Fibroblast of lung (primary cell): ENCODE measurements around the gene THOC6. TPM values are rescaled to one million over a fixed set of nuclear protein-coding genes. Genes with fewer than 3 reads are reported as not detected.

ENCODE experiments used
- DNase-seq, 2 donors: peaks; one replicate each; pipeline versions ENCODE4 v3.0.0 to v3.0.0-alpha.2; 2010; ENCODE audit warnings: low read depth in 2 of 2
- H2AFZ ChIP-seq: 2 replicates; pipeline ENCODE4 v1.5.1; 2012; ENCODE audit warnings: low read length, control low read depth, inconsistent platforms
- H3K27ac ChIP-seq: 2 replicates; pipeline ENCODE4 v1.5.1; 2011; ENCODE audit warnings: low read length, control low read depth; ENCODE audit not compliant: insufficient read depth
- H3K27me3 ChIP-seq: 2 replicates; pipeline ENCODE4 v1.5.1; 2011; ENCODE audit warnings: mild to moderate bottlenecking, low read length; ENCODE audit not compliant: control insufficient read depth, insufficient read depth
- H3K36me3 ChIP-seq: 2 replicates; pipeline ENCODE4 v1.5.1; 2011; ENCODE audit warnings: low read length; ENCODE audit not compliant: control insufficient read depth, insufficient read depth
- H3K4me1 ChIP-seq: 2 replicates; pipeline ENCODE4 v1.5.1; 2011; ENCODE audit warnings: low read length; ENCODE audit not compliant: control insufficient read depth, insufficient read depth; ENCODE audit errors: extremely low read depth
- H3K4me2 ChIP-seq: 2 replicates; pipeline ENCODE4 v1.5.1; 2011; ENCODE audit warnings: low read length, control low read depth; ENCODE audit not compliant: insufficient read depth; ENCODE audit errors: extremely low read depth
- H3K4me3 ChIP-seq, 4 experiments: fragments of 200-600 bp in 1 of 4; sonication (generic) in 1 of 4; replicated peaks in 1 of 4; 2 replicates each; pipeline ENCODE4 v1.5.1; 2011 to 2016; ENCODE audit warnings: low read length in 4 of 4, low read depth in 3 of 4, mild to moderate bottlenecking in 3 of 4, control low read depth in 2 of 4, inconsistent platforms in 1 of 4, mixed read lengths in 1 of 4; ENCODE audit not compliant: insufficient read depth in 1 of 4; ENCODE audit errors: control extremely low read depth in 1 of 4
- H3K79me2 ChIP-seq: 2 replicates; pipeline ENCODE4 v1.5.1; 2012; ENCODE audit warnings: mild to moderate bottlenecking, low read length, inconsistent platforms; ENCODE audit not compliant: control insufficient read depth, insufficient read depth
- H3K9ac ChIP-seq: 2 replicates; pipeline ENCODE4 v1.5.1; 2011; ENCODE audit warnings: mild to moderate bottlenecking, low read length, control low read depth; ENCODE audit not compliant: insufficient read depth
- H3K9me3 ChIP-seq: 2 replicates; pipeline ENCODE4 v1.5.1; 2012; ENCODE audit warnings: low read depth, low read length; ENCODE audit not compliant: control insufficient read depth, insufficient read depth
- H4K20me1 ChIP-seq: 2 replicates; pipeline ENCODE4 v1.5.1; 2011; ENCODE audit warnings: low read length; ENCODE audit not compliant: control insufficient read depth, insufficient read depth; ENCODE audit errors: extremely low read depth
- EZH2 ChIP-seq: IDR thresholded peaks from 2 replicates; pipeline ENCODE4 v1.5.1; 2012; ENCODE audit warnings: low read length, control low read depth, mild to moderate bottlenecking; ENCODE audit errors: missing control alignments
- polyA plus RNA-seq, 2 donors: library from polyadenylated mRNA; depleted of rRNA in 1 of 2; stranded (reverse) in 1 of 2; unstranded in 1 of 2; fragments of >200 nt; gene quantifications; 2 replicates each; pipeline ENCODE4 v1.2.1, GENCODE V29; 2011 to 2012; ENCODE audit warnings: missing spikeins in 1 of 2
- total RNA-seq: library from RNA; depleted of rRNA; stranded (reverse); fragments of >200 nt; gene quantifications from 2 replicates; pipeline ENCODE4 v1.2.1, GENCODE V29; 2014
- TF ChIP-seq, protein P1 (sequence below), 2 donors: IDR thresholded peaks in 1 of 2; conservative IDR thresholded peaks in 1 of 2; 1 replicate in 1 of 2; 2 replicates in 1 of 2; pipeline ENCODE4 v1.5.1; 2011 to 2012; ENCODE audit warnings: low read length in 2 of 2, control low read depth in 1 of 2, inconsistent platforms in 1 of 2, low read depth in 1 of 2, mild to moderate bottlenecking in 1 of 2

The THOC6 gene
- total and polyA plus RNA-seq, 2 donors (not counting 1 experiment from before 2014, with no cell fraction given): 17.6 to 26.6 TPM

DNA sequence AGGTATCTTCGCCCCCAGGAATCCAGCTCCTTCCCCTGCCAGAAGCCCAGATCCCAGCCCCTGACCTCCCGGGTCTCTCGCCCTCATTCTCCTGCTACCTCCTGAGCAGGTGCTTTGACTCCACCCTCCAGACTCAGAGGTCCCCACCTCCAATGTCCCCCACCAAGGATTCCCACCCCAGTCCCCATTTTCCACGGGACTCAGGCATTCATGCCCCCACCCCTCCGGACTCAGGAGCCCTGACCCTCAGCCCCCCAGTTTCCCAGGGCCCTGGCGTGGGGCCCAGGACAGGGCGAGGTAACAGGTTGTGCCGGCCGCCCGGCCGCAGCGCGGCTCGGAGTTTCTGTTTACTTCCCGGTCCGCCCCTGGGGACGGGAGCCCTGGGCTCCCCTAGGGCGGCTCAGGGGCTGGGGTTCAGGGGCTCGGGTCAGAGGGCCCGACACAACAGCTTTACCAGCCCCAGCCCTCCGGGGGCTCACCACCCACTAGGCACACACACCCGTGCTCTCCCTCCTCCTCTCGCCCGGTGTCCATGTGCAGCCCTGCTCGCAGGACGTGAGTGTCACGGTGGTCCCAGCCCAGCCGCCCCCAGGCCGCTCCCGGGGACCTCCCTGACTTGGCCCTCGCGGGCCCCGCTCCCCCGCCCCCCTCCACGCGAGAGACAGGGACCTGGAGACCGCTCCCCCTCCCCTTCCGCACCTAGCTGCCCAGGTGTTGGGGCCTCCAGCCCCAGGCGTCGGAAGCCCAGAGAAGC lies 12.3 kb downstream of the THOC6 start:
- Histone ChIP-seq H3K4me3 (no peak overlapping the region), H3K4me2 (no peak overlapping the region), H2AFZ (no peak overlapping the region)

DNA sequence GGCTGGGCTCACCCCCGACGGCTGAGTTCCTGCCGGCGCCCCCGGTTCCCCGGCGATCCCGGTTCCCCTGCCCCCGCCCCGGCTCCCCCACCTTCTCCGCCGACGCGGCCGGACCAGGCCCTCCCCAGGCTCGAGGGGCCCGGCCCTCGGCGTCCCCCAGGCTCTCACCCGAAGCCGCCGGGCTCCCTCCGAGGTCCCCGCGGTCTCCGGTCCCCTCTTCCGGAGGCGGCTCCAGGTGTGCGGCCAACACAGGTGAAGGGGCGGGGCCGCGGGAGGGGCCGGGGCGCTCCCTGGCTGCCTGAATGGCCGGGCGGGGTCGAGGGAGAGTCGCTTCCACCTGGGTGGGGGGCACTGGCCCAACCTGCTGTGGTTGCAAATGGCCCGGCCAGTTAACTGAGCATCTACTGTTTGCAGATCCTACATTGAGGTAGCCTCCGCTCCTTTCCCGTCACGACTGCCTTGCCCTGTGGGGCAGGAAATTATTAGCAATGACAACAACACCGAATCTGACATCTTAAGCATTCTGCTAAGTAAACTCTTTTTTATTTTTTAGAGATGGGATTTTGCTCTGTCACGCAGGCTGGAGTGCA lies 13.0 kb downstream of the THOC6 start, which contains the start of gene BICDL2:
TSS of gene BICDL2 (minus strand) at position 219 of the 590 bp plus-strand sequence. CDS start 1,448 bp downstream, outside the sequence.
- no peak within 1 kb of the TSS for H3K4me2 ChIP-seq

More for the DNA sequence above, 12.3 kb downstream of the THOC6 start:
- H3K36me3 ChIP-seq: no peaks in the 10 kb centered on the region
- TF ChIP-seq, protein P1, sequence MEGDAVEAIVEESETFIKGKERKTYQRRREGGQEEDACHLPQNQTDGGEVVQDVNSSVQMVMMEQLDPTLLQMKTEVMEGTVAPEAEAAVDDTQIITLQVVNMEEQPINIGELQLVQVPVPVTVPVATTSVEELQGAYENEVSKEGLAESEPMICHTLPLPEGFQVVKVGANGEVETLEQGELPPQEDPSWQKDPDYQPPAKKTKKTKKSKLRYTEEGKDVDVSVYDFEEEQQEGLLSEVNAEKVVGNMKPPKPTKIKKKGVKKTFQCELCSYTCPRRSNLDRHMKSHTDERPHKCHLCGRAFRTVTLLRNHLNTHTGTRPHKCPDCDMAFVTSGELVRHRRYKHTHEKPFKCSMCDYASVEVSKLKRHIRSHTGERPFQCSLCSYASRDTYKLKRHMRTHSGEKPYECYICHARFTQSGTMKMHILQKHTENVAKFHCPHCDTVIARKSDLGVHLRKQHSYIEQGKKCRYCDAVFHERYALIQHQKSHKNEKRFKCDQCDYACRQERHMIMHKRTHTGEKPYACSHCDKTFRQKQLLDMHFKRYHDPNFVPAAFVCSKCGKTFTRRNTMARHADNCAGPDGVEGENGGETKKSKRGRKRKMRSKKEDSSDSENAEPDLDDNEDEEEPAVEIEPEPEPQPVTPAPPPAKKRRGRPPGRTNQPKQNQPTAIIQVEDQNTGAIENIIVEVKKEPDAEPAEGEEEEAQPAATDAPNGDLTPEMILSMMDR (conservative IDR thresholded peaks at IDR 0.05 in 1 of 2, IDR thresholded peaks at IDR 0.05 in 1 of 2; ENCODE audit: low read depth in 1 of 2, low read length in 2 of 2): no peak
- TF ChIP-seq EZH2: peak; percentile 83
- DNase-seq: no peak
- H3K27ac ChIP-seq: no peak overlapping the region
- peaks cover 2% of the 10 kb centered on the region for H4K20me1 ChIP-seq
- H3K27me3 ChIP-seq: peaks cover 51% of the 10 kb centered on the region
- H3K9me3 ChIP-seq: no peaks in the 10 kb centered on the region
- no peaks in the 10 kb centered on the region for H3K4me1 ChIP-seq
- no peaks in the 10 kb centered on the region for H3K79me2 ChIP-seq
- H3K9ac ChIP-seq: no peak overlapping the region

DNA sequence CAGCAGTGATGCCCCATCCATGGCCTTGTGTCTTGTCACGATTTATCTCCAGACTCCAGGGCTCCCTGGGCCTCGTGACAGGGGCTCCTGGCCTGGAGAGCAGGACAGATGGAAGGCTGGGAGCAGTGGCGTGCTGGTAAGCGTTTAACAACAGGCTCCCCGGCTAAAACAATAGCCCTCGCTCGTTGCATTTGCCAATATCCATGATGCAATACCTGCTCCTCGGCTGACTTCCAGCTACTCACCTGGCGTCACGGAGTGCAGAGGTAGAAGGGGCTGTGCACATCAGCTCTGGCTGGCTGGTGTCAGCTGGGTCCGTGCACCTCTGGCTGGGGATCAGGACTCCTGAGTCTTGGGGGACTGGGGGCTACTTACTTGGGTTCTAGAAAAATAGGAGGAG lies 14.4 kb downstream of the THOC6 start:
- H2AFZ ChIP-seq: no peak overlapping the region
- no peak for TF ChIP-seq EZH2
- TF ChIP-seq, protein P1 (conservative IDR thresholded peaks at IDR 0.05 in 1 of 2, IDR thresholded peaks at IDR 0.05 in 1 of 2; ENCODE audit: low read depth in 1 of 2, low read length in 2 of 2): no peak
- H3K9ac ChIP-seq: no peak overlapping the region
- H3K79me2 ChIP-seq: no peaks in the 10 kb centered on the region
- no peak overlapping the region for H3K4me3 ChIP-seq
- H3K27me3 ChIP-seq: peaks cover 46% of the 10 kb centered on the region
- no peak overlapping the region for H3K4me2 ChIP-seq
- H3K9me3 ChIP-seq: no peaks in the 10 kb centered on the region
- H3K36me3 ChIP-seq: no peaks in the 10 kb centered on the region
- H4K20me1 ChIP-seq: no peaks in the 10 kb centered on the region
- no peak for DNase-seq
- no peaks in the 10 kb centered on the region for H3K4me1 ChIP-seq
- H3K27ac ChIP-seq: no peak overlapping the region

More for the DNA sequence above, 13.0 kb downstream of the THOC6 start, which contains the start of gene BICDL2:
- no peak for DNase-seq
- H3K27ac ChIP-seq: no peak within 1 kb of the TSS
- no peaks in the 10 kb centered on the region for H4K20me1 ChIP-seq
- H3K4me1 ChIP-seq: no peaks in the 10 kb centered on the region
- H3K36me3 ChIP-seq: no peaks in the 10 kb centered on the region
- peak; percentile 97 for TF ChIP-seq EZH2
- TF ChIP-seq, protein P1 (conservative IDR thresholded peaks at IDR 0.05 in 1 of 2, IDR thresholded peaks at IDR 0.05 in 1 of 2; ENCODE audit: low read depth in 1 of 2, low read length in 2 of 2): no peak
- H2AFZ ChIP-seq: no peak within 1 kb of the TSS
- H3K4me3 ChIP-seq: no peak within 1 kb of the TSS
- no peaks in the 10 kb centered on the region for H3K79me2 ChIP-seq
- peaks cover 51% of the 10 kb centered on the region for H3K27me3 ChIP-seq
- H3K9me3 ChIP-seq: no peaks in the 10 kb centered on the region
- no peak within 1 kb of the TSS for H3K9ac ChIP-seq
